SIG-M5 (cell line): ENCODE data around the gene CMIP.

ENCODE experiments used
- DNase-seq: peaks from one replicate; lab custom pipeline; 2025; lab: John Stamatoyannopoulos, UW

The CMIP gene

DNA sequence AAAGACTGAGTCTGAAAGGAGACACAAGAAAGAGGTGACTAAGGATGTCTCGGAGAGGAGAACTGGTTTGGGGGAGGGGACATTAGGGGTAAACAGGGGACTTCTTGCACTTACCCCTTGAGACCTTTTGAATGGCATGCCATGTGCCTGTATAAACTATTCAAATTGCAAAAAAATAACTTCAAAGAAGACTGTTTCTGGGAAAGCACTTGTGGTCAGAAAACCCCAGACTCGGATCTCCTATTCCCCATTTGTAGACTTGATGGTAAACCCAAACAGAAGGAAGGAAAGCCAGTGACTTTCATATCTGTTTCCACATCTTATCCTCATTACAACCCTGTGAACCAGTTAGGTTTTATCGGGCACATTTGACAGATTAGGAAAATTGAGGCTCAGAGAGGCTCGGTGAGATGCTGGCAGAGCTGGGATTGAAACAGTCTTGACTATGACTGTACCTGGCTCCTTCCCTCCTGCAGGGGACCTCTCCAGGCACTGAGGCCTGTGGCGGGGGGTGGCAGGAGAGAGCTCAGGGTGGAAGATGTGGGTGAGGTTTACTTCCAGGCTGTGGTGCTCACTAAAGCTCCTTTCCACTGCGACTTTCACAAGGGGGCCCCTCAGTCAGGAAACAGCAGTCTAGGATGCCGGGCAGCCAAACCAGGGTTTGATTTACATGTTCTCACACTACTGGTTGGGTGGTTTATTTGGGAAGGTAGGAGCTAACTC is 304.0 kb downstream of the CMIP start:
- DNase-seq = no peak

DNA sequence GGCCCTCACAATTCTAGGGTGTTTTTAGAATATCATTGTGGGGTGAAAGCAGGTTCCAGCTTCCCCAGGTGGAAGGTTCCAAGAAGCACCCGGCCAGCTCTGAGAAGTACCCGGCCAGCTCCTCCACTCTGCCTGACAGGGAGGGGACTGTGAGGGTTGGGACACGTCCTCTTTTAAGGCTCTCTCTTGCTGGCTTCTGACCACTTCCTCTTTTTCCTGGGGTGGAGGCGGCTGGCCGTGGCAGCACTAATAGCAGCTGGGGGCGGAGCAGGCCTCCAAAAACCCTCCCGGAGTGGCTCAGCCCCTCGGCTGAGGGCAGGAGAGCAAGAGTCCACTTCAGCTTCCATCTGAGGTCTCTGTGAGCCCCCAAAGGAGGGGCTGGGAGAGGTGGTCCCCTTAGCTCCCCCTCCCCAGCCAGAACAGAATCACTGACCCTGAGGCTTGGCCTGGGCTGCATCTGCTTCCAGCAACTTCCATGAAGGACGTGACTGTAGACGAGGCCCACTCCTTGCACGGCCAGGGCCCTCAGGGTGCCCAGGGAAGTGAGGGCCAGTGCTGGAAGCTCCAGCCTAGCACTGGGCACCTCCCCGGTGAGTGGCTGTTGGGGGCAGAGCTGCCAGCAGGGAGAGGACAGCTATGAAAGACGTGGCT is 307.7 kb downstream of the CMIP start:
- peak; percentile 58 for DNase-seq

DNA sequence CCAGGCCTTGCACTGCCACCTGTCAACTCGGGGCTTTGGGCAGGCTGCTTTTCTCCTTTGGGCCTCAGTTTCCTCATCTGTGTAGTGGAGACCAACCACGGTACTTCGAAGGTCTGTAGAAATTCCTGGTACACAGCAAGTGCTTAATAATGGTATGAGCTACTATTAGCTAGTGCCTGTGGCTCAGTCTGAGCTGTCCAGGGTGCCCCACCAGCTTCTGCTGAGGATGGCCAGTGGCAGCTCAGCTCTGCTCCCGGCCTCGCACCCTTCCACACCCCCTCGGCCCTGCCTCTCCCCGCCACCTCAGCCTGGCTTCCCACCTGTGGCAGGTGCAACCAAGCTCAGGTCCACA is 308.2 kb downstream of the CMIP start:
- no peak for DNase-seq

DNA sequence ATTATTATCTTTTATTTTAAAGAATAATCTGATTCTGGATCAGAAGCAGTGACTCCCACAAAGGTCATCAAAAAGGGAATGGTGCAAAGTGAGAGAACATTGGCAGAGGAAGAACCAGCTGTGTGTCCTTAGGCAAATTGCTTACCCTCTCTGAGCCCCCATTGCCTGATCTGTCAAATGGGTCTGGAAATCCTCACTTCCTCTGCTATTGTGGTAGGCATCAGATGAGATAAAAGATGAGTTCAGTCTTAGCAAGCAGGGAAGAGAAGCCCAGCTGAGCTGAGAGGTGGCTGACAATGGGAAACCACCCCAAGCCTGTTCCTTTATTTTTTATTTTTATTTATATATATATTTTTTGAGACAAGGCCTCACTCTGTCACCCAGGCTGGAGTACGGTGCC is 310.2 kb downstream of the CMIP start:
- no peak for DNase-seq

DNA sequence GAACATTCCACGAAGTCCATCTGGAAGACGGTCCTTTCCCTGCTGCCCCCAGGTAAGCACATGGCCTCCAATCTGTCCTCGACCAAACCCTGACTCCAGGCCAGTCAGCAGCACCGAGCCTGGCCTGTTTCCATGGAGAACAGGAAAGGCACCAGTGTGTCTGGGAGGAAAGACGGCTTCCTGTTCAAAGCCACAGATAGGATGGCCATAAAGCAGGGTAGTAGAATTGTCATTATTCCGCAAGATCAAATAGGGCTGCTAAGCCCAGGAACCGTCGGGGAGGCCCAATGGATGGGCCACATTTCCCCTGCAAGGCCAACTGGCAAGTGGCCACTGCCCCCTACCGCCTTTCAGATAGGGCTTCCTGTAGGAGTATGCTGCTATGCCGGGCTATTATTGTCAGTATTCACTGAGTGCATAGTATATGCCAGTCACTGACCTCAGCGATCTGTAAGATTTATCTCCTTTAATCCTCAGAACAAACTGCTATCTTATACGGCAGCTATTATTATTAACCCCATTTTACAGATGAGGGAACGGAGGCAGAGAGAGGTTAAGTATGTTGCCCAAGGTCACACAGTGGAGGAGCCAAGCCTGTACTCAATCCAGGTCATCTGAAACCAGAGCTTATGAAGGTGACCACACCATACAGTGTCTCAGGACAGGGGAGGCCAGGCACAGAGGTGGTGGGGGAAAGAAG is 311.5 kb downstream of the CMIP start:
- DNase-seq = no peak

DNA sequence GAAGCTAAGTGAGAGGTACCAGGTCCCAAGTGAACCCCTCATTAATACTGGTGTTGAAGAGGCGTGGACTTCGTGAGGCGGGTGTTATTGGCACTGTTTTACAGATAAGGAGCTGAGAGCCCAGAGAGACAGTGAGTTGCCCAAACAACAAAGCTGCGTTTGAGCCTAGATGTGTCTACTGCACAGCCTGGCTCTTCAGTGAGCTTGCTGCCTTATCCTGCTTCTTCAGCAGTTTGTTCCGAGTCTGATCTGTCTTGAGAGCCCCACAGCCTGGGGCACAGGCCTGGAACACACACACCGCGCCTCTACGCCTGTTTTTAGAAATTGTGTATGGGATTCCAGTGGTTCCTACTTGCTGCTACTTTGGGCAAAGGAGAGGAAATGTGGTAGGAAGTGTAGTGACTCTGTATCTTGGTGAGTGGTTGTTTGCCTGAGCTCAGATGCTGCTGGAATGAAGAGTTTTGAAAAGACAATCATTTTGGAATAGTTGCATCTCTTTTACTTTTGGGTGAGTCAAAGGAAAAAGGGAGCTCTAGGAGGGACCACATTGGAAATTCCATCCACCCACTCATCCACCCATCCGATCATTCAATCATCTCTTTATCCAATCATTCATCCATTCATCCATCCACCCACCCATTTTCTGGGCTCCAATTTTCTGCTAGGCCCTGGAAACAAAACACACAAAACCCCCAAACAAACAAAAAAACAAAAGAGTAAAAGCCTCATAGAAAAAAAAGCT is 312.2 kb downstream of the CMIP start:
- no peak for DNase-seq

DNA sequence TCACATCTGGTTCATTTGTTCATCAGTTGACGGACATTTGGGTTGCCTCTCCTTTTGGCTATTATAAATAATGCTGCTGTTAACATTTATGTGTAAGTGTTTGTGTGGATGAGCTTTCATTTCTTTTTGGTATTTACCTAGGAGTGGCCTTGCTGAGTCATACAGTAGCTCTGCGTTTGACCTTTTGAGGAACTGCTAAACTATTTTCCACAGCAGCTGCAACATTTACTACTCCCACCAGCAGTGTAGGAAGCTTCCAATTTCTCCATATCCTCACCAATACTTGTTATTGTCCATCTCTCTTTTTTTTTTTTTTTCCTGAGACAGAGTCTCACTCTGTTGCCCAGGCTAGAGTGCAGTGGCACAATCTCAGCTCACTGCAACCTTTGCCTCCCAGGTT is 313.8 kb downstream of the CMIP start:
- no peak for DNase-seq
